PFSK-1 (cell line): Measurements from ENCODE around the gene PRPF6.

Source experiments
- FOXP2 ChIP-seq: optimal IDR thresholded peaks from 2 replicates; pipeline ENCODE3; 2011; ENCODE audit warnings: borderline replicate concordance, control low read depth, inconsistent platforms; ENCODE audit not compliant: insufficient read depth; ENCODE audit errors: extremely low read length, extremely low read depth
- POLR2AphosphoS5 ChIP-seq: IDR thresholded peaks from 2 replicates; pipeline ENCODE4 v1.6.1; 2012; ENCODE audit warnings: low read depth, mild to moderate bottlenecking, control low read depth, low read length, moderate library complexity
- REST ChIP-seq, 2 experiments: IDR thresholded peaks; 2 replicates each; pipeline versions ENCODE4 v1.6.1 to v1.8.0; 2011 to 2012; ENCODE audit warnings: low read depth in 2 of 2, low read length in 2 of 2, control low read depth in 1 of 2, inconsistent platforms in 1 of 2, mild to moderate bottlenecking in 1 of 2, moderate library complexity in 1 of 2; ENCODE audit not compliant: insufficient read depth in 1 of 2
- SIN3A ChIP-seq: IDR thresholded peaks from 2 replicates; pipeline ENCODE4 v1.6.1; 2012; ENCODE audit warnings: mild to moderate bottlenecking, low read length, moderate library complexity, borderline replicate concordance; ENCODE audit not compliant: insufficient read depth
- TAF1 ChIP-seq: IDR thresholded peaks from 2 replicates; pipeline ENCODE4 v1.6.1; 2012; ENCODE audit warnings: low read length, control low read depth, borderline replicate concordance; ENCODE audit not compliant: insufficient read depth

Gene PRPF6

GRCh38 chr20:64040231-64041039 lies 59.5 kb downstream of the PRPF6 start:
- TF ChIP-seq FOXP2 (no peak), POLR2AphosphoS5 (no peak), SIN3A (no peak), TAF1 (no peak)

- TF ChIP-seq SIN3A (no peak), TAF1 (no peak)
These were observed 60.3 kb downstream of the PRPF6 start for GRCh38 chr20:64041040-64041780.

- TF ChIP-seq TAF1: no peak
- TF ChIP-seq POLR2AphosphoS5: no peak
- TF ChIP-seq REST (IDR thresholded peaks at IDR 0.05; ENCODE audit: insufficient read depth in 1 of 2, low read depth in 2 of 2, low read length in 2 of 2): no peak
- no peak for TF ChIP-seq SIN3A
- no peak for TF ChIP-seq FOXP2
These were observed 60.8 kb downstream of the PRPF6 start for GRCh38 chr20:64041781-64042053.

GRCh38 chr20:64042054-64042781 lies 61.3 kb downstream of the PRPF6 start:
- TF ChIP-seq FOXP2: peak; percentile 25
- no peak for TF ChIP-seq REST (IDR thresholded peaks at IDR 0.05; ENCODE audit: insufficient read depth in 1 of 2, low read depth in 2 of 2, low read length in 2 of 2)
- no peak for TF ChIP-seq TAF1
- TF ChIP-seq POLR2AphosphoS5: no peak

- TF ChIP-seq REST (IDR thresholded peaks at IDR 0.05; ENCODE audit: insufficient read depth in 1 of 2, low read depth in 2 of 2, low read length in 2 of 2): no peak
These were observed 62.8 kb downstream of the PRPF6 start for GRCh38 chr20:64043768-64044167.

GRCh38 chr20:64044484-64045247 lies 63.7 kb downstream of the PRPF6 start:
- TF ChIP-seq FOXP2 (no peak), SIN3A (no peak), POLR2AphosphoS5 (no peak), REST (IDR thresholded peaks at IDR 0.05; ENCODE audit: insufficient read depth in 1 of 2, low read depth in 2 of 2, low read length in 2 of 2) (no peak), TAF1 (no peak)
